PFSK-1 (cell line): ENCODE results near the gene SLC4A2.

Experiments used
- POLR2AphosphoS5 ChIP-seq: IDR thresholded peaks from 2 replicates; pipeline ENCODE4 v1.6.1; 2012; ENCODE audit warnings: low read depth, mild to moderate bottlenecking, control low read depth, low read length, moderate library complexity
- TAF1 ChIP-seq: IDR thresholded peaks from 2 replicates; pipeline ENCODE4 v1.6.1; 2012; ENCODE audit warnings: low read length, control low read depth, borderline replicate concordance; ENCODE audit not compliant: insufficient read depth
- TF ChIP-seq, protein P1 (sequence below), 2 experiments: IDR thresholded peaks; 2 replicates each; pipeline versions ENCODE4 v1.6.1 to v1.8.0; 2011 to 2012; ENCODE audit warnings: low read depth in 2 of 2, low read length in 2 of 2, control low read depth in 1 of 2, inconsistent platforms in 1 of 2, mild to moderate bottlenecking in 1 of 2, moderate library complexity in 1 of 2; ENCODE audit not compliant: insufficient read depth in 1 of 2

DNA sequence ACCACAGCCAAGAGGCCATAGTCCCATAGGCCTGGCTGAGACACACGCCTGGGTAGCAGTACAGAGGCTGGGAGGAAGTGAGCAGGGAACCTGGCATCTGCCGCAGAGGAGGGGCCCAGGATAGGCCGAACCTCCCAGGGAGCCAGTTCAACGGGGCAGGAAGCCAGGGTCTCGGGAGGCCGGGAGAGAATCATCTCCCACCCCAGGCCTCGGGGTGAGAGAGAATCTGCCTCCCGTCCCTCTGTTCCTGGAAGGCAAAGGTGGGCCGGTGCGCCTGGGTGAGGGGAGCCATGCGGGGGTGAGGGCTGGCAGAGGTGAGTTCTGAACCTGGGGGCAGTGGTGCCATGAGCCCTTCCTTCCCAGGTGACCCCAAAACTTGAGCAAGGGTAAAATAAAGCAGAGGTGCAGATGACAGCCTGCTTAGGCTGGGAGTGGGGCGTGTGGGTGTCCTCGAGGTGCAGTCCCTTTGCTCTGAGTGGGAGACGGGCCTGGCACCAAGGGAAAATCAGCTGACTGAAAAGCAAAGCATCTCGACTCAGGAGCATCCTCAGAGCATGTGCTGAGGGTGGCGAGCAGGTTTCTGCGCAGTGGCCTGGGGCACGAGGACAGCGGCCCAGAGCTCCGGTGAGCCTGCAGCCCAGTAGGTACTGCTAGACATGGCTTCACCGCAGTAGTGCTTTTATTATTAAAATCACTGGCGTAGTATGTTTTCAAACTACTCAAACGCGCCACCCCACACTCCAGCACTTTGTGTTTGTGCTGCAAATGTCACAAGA lies 42.4 kb downstream of the SLC4A2 start:
- no peak for TF ChIP-seq POLR2AphosphoS5
- TF ChIP-seq TAF1 = no peak
- TF ChIP-seq, protein P1, sequence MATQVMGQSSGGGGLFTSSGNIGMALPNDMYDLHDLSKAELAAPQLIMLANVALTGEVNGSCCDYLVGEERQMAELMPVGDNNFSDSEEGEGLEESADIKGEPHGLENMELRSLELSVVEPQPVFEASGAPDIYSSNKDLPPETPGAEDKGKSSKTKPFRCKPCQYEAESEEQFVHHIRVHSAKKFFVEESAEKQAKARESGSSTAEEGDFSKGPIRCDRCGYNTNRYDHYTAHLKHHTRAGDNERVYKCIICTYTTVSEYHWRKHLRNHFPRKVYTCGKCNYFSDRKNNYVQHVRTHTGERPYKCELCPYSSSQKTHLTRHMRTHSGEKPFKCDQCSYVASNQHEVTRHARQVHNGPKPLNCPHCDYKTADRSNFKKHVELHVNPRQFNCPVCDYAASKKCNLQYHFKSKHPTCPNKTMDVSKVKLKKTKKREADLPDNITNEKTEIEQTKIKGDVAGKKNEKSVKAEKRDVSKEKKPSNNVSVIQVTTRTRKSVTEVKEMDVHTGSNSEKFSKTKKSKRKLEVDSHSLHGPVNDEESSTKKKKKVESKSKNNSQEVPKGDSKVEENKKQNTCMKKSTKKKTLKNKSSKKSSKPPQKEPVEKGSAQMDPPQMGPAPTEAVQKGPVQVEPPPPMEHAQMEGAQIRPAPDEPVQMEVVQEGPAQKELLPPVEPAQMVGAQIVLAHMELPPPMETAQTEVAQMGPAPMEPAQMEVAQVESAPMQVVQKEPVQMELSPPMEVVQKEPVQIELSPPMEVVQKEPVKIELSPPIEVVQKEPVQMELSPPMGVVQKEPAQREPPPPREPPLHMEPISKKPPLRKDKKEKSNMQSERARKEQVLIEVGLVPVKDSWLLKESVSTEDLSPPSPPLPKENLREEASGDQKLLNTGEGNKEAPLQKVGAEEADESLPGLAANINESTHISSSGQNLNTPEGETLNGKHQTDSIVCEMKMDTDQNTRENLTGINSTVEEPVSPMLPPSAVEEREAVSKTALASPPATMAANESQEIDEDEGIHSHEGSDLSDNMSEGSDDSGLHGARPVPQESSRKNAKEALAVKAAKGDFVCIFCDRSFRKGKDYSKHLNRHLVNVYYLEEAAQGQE (IDR thresholded peaks at IDR 0.05; ENCODE audit: insufficient read depth in 1 of 2, low read depth in 2 of 2, low read length in 2 of 2) = no peak
